ENCODE measurements around the gene POU2F3.

POU2F3 gene

DNA sequence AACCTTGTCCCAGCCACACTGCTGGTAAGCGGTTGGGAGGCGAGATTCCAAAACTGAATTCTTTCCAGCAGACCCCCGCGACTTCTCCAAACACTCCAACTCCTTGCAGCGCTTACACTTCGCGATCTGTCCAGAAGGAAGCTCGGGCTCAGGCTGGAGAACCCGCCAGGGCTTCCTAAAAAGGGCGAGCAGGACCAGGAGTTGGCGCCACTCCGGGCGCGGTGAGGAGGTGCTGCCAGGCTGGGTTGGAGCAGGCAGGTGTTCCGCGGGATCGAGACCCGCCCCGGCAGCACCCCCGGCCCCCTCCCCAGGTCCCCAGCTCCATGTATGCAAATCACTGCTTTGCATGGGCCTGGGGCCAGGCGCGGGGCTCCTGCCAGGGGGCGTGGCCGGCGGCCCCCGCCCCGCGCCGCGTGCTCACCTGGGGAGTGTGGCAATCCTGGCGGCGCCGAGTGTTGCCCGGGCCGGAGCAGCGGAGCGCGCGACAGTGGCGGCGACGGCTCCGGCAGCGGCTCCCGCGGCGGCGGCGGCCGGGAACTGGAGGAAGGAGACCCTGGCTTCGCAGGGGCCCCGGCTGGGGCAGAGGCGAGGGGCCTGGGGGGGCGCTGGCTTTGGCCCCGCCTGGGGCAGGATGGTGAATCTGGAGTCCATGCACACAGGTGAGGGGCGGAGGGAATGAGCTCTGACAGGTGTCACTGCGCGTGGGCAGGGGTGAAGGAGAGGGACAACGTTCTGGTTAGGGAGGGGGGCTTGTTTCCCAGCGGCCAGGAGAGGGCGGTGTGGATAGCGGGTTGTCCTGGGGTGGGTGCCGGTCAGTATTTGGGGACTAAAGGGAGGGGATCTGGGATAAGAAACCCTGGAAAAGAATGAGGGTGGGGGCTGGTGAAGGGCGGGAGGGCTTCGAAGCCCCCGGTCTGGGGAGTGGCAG, at the start of gene POU2F3:
Gene POU2F3, plus strand, starts transcription at position 428 of the 928 bp plus-strand sequence. Its CDS starts 204 bp downstream, at position 632.
- peak; percentile 39 for DNase-seq

DNA sequence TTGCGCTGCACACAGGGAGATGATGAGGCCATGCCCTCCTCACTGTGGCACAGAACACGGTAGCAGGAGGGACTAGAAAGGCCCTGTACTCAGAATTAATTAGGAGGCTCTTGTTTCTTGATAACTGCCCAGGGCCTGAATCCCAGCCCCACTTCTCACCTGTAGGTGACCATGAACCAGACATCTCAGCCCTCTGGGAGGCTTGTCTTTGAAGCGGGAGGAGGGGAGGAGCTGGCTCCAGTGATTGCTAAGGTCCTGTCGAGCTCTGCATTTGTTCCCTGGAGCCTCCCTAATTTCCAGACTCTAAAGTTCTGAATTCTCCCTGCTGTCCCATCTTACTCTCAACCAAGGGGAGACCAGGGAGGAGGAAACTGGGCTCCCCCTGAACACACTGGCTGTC, 48.9 kb upstream of the POU2F3 start:
- DNase-seq: no peak

DNA sequence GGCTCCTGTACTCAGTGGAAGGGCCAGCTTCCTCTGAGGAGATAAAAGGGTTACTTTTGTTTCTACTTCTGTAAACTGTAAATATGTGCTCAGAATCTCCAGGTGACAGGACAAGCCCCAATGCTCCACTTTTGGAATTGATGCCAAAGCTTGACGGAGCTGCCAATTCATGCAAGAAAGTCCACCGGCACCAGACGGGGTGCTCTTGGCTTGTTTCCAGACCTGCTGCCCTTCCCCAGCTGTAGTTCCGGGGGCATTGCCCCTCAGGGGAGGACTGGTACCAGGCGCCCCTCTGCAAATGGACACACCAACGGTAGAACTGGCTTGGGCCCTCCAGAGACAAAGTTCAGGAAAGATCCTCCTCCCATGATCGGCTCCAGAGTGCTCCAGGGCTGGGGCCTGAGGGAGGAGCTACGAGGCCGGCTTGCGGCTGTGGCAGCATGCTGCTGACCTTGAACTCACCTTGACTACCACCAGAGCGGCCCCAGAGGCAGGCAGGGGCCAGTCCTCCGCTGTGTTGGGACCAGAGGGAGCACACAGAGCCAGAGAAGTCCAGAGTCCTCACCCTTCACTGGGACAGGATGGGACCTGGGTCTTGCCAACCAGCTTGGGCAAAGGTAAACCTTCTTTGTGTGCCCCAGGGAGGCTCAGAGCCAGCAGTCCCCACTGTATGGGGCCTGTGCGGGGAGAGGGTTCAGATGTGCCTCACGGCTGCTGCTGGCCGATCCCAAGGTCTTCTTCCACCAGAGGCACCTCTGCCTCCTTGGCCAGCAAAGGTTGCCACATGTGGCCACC, 46.9 kb upstream of the POU2F3 start:
- DNase-seq: no peak

DNA sequence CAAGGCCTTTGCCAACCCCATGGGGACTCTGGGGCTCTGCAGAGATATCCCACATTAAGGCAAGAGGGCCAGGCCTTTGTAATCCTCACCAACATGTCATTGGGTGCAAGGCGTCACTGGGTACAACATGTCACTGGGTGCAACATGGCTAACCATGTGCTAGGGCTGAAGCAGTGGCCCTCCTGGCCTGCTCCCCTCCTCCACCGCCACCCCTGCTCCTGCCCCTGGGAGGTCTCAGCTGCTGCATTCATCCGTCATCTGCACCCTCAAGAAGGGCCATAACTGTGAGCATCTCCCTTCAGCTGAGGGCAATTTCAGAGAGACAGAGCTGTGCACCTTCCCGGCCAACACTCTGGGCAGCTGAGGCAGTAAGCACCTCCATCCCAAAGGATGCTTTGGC, 45.8 kb upstream of the POU2F3 start:
- DNase-seq: no peak

DNA sequence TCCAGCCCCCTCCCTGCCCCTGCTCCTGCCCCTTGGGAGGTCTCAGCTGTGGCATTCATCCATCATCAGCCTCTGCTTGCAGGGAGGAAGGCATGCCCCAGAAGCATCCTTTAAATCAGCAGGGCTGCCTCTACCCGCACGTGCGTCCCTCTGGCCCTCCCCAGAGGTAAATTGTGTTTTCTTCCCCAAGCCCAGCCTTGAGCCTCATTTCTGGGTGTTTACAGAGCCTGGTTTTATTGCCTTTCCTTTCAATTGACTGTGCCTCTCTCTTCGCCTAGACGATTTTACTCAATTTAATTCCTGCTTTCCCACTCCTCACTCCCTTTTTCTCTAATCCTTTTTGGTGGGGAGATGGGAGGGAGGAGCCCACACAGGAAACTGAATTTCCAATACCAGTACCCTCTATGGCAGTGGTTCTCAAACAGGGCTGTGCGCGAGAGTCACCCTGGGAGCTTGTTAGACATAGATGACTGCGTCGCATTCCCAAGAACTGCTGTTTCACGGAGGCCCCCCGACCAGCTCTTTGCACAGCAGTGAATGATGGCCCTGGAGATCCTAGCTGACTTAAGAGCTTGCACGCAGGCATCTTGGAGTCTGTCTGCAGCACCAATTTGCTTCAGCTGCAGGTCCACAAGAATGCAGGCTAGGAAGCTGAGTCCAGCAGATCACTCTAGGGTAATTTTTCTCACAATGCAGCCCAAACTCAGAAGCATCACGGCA, 44.2 kb upstream of the POU2F3 start:
- no peak for DNase-seq

DNA sequence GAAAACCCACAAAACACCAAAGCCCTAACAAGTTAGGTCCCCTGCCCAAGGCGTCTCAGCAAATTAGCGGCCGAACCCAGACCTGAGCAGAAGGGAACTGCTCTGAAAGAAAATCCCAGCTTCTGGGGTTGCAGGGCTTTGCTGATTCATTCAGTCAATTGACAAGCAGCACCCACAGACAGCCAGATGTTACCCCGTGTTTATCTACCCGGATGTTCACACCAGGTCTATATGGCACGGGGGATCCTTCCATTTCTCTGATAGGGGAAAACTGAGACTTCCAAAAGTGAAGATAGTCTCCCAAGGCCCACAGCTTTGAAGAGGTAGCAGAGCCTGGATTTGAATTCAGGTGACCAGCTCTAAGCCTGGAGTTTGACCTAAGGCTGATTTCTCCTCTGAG, 43.1 kb upstream of the POU2F3 start:
- no peak for DNase-seq

DNA sequence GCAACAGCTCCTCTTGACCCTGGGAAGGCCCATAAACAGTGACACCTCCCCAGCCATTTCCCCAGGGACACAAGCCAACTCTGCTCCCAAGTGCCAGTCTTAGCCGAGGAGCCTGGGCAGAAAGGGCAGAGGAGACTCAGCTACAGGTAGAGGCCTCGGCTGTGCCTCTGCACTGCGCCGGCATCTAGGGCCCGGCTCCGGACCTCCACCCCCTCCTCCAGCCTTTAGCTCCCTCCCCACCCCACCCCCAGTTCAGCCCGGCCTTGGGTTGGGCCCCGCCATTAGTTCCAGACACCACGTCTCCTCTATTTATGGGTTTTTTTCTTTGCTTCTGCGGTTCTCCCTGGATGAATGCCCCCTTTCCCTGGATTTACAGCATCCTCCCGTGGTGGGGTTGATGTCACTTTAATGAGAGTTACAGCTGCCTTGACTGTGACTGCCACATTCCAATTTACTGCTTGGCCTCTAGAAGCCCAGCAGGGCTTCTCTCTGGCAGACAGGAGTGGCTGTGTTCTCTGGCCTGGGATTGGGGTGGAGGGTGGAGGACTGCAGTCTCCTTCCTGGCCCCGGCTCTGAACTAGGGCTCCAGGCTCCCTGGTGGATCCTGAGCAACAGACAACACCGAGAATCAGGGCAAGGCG, 42.6 kb upstream of the POU2F3 start:
- no peak for DNase-seq

DNA sequence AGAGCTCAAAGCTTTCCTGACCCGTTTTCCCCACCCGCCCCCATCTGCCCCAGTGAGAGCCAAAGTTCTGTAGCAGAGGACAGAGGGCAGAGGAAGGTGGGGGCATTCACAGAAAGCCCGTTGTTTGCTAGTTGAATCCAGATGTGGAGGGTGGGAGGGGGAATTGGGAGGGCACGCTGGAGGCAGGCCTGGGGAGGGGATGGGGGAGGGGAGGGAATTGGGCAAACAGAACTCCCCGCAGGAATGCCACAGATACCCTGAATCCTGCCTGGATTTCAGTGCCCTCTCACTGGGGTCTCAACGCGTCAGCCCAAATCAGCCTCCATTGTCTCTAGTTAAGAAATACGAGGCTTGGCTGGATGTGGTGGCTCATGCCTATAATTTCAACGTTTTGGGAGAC, 42.0 kb upstream of the POU2F3 start:
- no peak for DNase-seq

DNA sequence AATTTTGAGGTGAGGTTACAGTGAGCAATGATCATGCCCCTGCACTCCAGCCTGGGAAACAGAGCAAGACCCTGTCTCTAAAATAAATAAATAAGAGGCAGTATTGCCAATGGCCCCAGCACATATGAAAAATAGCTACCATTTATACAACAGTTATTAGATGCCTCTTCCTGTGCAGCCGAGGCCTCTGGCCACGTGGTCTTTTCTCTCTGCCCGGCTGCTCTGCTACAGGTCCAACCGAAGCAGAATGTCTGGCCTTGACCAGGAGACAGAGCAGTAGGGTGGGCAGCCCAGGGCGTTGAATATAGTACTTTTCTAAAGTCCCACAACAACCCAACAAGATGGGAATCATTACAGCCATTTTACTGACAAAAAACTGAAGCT, 41.5 kb upstream of the POU2F3 start:
- no peak for DNase-seq

DNA sequence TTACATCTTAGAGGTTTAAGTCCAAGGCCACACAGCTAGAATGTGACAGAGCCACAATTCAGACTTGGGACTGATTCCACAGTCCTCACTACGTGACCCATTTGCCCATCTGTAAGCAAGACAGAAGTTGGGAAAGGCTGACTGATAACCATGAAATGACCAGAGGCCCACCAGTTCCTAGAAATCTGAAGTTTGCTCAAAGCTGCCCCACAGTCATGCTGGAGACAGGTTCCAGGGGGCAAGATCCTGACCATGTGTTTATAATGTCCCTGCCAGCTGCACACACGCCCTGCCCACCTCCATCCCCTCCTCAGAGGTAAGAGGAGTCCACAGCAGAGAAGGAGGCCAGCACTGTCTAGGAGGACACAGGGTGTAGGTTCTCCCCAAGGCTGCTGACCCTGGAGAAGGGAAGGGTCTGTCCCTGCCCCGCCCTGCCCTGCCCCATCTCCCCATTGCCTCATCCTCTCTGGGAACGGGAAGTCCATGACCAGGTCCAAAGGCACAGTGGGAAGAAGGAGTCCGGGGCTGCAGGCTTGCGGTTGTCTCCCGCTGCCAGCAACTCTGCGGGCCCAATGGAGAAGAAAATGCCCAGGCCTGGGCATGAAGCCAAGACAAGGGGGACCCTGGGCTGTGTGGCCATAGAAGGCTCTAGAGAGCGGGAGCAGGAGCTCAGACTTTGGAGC, 41.0 kb upstream of the POU2F3 start:
- no peak for DNase-seq

DNA sequence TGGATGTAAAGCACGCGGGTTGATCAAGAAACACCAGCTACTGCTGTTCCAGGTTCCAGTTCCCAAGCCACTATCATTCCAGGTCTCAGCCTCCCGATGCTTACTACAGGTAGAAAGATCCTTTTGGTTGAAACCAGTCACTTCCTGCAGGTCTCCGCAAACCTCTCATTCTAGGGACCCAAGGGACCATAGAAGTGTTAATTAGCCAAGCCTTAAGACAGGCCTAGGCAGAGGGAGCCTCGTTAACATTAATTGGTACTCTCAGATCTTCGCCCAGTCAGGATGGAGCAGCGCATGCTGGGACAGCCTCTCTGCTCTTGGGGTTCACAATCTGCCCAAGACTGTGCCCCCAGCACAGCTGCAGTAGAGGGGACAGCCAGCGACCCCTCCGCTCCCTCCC, 40.3 kb upstream of the POU2F3 start:
- DNase-seq: no peak

DNA sequence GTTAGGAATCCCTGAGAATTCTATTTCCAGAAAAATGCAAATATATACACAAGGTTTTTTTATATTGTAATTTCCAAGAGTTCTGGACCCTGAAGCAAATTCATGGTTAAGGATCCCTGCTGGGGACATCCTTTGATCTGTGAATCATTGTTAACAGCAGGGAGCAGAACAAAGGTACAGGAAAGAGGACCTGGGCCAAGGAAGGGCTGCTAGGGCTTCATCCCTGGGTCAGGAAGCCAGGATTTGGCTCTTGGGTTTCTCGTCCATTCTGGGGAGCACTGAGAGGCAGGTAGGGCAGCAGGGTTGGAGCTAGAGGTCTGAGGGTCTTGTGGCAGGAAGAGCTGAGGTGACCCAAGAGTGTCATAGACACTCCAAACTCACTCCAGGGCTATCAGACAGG, 39.3 kb upstream of the POU2F3 start:
- no peak for DNase-seq

DNA sequence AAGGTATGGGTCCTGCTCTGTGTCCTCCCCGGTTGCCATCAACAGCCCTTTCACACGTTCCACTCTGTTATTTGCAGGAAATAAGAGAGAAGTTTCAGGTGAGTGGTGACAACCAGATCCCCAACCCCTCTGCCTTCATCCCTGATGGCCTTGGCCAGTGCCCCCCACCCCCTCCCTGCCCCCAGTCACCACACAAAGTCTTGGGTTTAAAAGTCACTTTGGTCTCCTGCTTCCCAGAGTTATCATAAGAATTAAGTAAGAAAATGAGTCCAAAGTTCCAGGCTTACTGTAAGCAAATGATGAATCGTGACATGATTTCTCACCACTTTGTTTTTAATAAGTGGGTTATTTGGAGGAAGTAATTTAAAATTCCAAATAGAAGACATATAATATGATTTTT, 38.3 kb upstream of the POU2F3 start:
- DNase-seq: no peak

DNA sequence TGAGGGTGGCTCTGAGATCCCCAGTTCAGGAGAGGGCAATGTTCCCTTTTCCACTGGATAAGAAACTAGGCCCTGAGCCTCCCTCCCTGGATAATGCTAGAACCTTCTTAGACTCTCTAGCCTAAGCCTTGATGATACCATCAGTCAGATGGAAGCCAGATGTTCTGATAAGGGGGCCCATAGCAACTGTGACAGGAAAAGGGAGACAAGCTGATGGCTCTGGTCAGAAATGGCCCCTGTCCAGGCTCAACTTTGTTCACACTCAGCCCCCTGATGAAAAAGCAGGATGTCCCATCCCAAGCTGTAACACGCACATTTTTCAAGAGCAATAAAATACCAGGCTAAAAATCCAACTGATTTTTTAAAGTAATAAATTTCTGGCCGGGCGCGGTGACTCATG, 36.3 kb upstream of the POU2F3 start:
- no peak for DNase-seq

DNA sequence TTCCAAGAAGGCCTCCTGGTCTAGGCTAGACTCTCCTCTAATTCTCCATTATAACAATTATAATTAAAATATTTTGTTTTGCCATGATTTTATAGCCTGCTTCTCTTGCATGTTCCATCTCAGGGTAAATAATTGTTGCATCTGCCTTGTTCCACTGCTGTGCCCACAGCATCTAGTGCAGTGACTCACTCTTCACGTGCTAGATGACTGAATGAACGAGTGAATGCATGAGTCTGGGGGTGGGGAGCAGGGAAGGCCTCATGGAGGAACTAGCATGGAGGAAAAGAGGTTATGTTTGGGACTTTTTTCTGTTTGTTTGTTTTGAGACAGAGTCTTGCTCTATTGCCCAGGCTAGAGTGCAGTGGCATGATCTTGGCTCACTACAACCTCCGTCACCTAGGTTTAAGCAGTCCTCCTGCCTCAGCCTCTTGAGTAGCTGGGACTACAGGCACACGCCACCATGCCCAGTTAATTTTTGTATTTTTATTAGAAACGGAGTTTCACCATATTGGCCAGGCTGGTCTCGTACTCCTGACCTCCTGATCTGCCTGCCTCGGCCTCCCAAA, 34.3 kb upstream of the POU2F3 start:
- DNase-seq: peak; percentile 30

DNA sequence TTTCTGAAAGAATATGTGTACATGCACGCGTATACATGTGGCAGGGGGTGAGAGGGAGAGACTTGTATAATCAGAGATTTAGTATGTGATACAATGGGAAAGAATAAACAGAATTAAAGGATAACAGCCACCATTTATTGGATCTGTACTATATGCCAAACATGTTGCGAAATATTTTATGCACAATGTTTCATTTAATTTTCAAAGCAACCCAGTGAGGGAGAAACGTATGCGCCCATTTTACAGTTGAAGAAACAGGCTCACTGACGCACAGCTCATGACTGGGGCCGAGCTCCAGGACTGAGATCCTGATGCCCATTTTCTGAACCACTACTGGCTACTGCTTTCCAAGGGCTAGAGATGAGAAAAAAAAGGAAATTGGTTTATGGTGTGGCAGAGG, 32.4 kb upstream of the POU2F3 start:
- no peak for DNase-seq

DNA sequence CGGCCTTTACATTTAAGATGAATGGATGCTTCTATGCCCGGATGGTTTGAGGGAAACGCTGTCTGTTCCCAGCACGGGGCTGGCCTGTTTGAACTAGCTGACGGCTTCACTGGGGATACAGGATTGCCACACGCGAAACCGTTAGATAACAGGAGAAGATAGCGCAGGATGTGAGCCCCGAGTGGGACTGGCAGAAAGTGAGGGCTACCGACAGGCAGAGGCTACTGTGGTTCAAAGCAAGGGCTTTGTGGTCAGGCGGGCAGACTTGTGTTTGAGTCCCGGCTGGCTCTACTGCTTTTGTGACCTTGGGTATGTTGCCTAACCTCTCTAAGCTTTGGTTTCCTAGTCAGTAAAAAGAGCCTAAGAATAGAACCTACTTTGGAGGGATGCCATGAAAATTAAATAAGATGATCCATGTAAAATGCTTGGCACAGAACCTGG, 31.9 kb upstream of the POU2F3 start:
- no peak for DNase-seq

DNA sequence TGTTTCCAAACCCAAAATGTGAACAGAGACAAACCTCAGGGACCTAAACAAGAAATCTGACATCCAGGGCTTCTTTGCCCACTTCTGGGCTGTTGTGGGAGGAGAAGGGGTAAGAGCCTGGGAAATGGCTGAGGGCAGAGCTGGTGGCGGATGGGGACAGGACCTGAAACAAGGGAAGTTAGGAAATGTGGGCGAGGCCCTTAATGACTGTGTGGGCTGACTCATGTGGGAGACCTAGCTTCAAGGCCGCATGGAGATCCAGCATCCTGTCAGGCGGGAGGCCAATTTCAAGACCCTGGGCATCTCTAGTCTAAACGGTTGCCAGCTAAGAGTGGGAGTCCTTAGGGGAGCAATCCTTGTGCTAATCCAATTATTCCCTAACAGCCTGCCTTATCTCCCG, 31.2 kb upstream of the POU2F3 start:
- no peak for DNase-seq

DNA sequence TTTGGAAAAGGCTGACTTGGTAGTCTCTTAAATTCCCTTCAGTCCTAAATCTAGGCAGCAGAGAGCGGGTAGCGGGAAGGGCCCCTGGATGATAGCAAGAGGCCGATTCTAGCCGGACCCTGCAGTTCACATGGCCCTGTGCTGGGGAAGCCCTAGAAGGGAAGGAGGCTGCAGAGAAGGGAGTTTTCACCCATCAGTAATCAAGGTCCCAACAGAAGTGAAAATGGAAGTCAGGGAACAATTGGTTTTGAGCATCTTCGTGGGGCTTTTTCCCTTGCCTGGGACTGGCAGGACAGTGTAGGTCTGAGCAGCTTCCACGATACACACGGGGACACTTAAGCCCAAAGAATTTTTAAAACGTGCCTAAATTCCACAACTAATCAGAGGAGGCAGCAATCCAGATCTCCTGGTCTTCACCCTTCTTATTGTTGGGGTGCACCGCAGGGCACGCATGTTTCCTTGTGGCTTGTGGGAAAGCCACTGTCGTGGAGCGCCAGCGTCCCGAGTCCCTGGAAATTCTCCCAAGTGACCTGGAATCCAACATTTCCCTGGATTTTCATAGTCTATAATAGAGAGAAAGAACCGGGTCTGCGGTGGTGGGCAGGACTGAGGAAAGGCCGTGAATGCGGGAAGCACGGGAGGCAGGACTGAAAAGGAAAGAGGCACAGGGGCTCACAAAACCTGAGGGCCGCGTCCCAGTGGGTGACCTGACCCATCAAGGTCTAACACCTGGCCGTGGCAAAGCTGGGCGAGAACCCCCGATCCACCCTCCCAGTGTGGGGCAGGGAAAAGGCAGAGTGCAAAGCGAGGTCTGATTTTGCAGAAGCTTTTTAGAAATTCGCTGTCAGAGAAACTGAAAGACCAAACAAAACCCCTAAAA, 30.0 kb upstream of the POU2F3 start:
- no peak for DNase-seq

DNA sequence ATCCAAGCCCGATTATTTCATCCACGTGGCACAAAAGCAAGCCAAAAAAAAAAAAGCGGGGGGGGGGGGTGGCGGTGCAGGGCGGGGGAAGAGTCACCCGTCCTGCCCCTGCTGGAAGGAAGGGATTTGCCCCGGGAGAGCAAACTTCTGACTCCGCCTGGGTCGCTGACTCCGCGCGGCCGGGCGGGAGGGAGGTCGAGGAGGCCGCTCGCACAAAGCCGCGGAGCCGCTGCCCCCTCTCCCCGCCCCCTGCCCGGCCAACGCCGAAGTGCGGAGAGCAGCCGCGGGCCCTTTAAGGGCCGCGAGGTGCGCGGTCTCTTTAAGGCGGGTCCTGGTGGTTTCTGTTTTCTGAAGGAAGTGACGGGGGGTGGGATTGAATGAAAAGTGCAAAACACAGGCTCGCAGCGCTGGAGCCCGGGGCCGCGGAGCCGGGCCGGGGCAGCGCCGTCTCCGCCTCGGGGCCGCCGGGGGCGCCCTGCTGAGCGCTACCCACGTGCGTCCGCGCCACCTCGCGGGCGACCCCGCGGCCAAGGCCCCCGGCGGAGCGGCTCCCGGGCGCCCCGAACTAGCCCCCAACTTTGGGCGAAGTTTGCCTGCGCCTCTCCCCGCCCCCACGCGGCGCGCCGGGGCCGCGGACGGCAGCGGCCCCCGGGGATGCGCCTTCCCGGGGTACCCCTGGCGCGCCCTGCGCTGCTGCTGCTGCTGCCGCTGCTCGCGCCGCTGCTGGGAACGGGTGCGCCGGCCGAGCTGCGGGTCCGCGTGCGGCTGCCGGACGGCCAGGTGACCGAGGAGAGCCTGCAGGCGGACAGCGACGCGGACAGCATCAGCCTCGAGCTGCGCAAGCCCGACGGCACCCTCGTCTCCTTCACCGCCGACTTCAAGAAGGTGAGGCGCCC, 29.1 kb upstream of the POU2F3 start, which contains the start of gene OAF:
Gene OAF, plus strand, starts transcription at position 407 of the 896 bp plus-strand sequence. Its CDS starts 248 bp downstream, at position 655.
- peak; percentile 60 for DNase-seq

Measured in DMS53 (cell line).